ENCODE measurements around the gene ZNF274.

DNA sequence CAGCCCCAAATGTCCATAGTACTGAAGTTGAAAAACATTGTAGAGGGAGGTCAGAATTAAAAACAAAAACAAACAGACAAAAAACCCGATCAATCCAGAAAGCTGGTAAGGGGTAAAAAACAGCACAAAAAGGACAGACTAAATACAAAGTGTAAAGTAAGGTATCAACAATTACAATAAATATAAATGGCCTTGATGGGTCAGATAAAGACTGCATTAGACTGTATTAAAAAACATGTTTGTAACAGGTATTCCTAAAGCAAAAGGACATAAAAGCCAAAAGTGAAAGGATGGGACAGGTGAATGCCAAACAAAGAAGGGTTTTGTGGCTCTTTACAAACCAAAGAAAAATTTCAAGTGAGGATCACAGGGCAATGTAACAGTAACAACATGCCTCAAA, 48.6 kb upstream of the ZNF274 start:
- TF ChIP-seq, protein P1, sequence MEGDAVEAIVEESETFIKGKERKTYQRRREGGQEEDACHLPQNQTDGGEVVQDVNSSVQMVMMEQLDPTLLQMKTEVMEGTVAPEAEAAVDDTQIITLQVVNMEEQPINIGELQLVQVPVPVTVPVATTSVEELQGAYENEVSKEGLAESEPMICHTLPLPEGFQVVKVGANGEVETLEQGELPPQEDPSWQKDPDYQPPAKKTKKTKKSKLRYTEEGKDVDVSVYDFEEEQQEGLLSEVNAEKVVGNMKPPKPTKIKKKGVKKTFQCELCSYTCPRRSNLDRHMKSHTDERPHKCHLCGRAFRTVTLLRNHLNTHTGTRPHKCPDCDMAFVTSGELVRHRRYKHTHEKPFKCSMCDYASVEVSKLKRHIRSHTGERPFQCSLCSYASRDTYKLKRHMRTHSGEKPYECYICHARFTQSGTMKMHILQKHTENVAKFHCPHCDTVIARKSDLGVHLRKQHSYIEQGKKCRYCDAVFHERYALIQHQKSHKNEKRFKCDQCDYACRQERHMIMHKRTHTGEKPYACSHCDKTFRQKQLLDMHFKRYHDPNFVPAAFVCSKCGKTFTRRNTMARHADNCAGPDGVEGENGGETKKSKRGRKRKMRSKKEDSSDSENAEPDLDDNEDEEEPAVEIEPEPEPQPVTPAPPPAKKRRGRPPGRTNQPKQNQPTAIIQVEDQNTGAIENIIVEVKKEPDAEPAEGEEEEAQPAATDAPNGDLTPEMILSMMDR (IDR thresholded peaks at IDR 0.05), result no peak
- TF ChIP-seq POLR2A (IDR thresholded peaks at IDR 0.05), result no peak
- TF ChIP-seq EP300 (IDR thresholded peaks at IDR 0.05), result no peak
